NCI-H2107 treated with DMSO at 0.1 percent for 48 hours (cell line): ENCODE measurements around the gene FOS.
"Not testable (repeated sequence)": the region's sequence is repeated elsewhere in the genome, so short reads cannot be mapped to it uniquely, and the experiment has no call there.

Source experiments
- DNase-seq: peaks from one replicate; lab custom pipeline; 2025; ENCODE audit not compliant: unreplicated experiment; lab: John Stamatoyannopoulos, UW

FOS gene

GRCh38 chr14:75293920-75294648 lies 15.5 kb downstream of the FOS start:
- DNase-seq: peak; percentile 81

GRCh38 chr14:75294649-75295033 lies 16.0 kb downstream of the FOS start:
- DNase-seq: no peak

GRCh38 chr14:75295061-75295461 lies 16.4 kb downstream of the FOS start:
- no peak for DNase-seq

GRCh38 chr14:75295491-75296345 lies 17.1 kb downstream of the FOS start:
- DNase-seq: peak; percentile 56

- no peak for DNase-seq
Measured at GRCh38 chr14:75297411-75298040, 18.9 kb downstream of the FOS start.

GRCh38 chr14:75298187-75298965 lies 19.7 kb downstream of the FOS start:
- DNase-seq: no peak

- DNase-seq: no peak
Measured at GRCh38 chr14:75299059-75299458, 20.4 kb downstream of the FOS start.

GRCh38 chr14:75299576-75299975 lies 20.9 kb downstream of the FOS start:
- no peak for DNase-seq

GRCh38 chr14:75301666-75302325 lies 23.2 kb downstream of the FOS start:
- no peak for DNase-seq

GRCh38 chr14:75303381-75303789 lies 24.8 kb downstream of the FOS start:
- peak; percentile 80 for DNase-seq

- DNase-seq: not testable (repeated sequence)
Measured at GRCh38 chr14:75306410-75306809, 27.8 kb downstream of the FOS start.

GRCh38 chr14:75306927-75307699 lies 28.5 kb downstream of the FOS start:
- DNase-seq: peak; percentile 80

- DNase-seq: peak; percentile 90
Measured at GRCh38 chr14:75307700-75308379, 29.2 kb downstream of the FOS start.

- DNase-seq: not testable (repeated sequence)
Measured at GRCh38 chr14:75308991-75309390, 30.4 kb downstream of the FOS start.

- DNase-seq: not testable (repeated sequence)
Measured at GRCh38 chr14:75309561-75309960, 30.9 kb downstream of the FOS start.

- DNase-seq: peak; percentile 93
Measured at GRCh38 chr14:75310295-75311111, 31.9 kb downstream of the FOS start.

GRCh38 chr14:75311356-75311755 lies 32.7 kb downstream of the FOS start:
- no peak for DNase-seq

- DNase-seq: no peak
Measured at GRCh38 chr14:75312341-75312740, 33.7 kb downstream of the FOS start.
